GM19351 (cell line): ENCODE data around the gene GSTM1.
"Not testable (repeated sequence)": the region's sequence is repeated elsewhere in the genome, so short reads cannot be mapped to it uniquely, and the experiment has no call there.

Experiments
- ATAC-seq: cut with Tn5 transposase; IDR thresholded peaks from one replicate; pipeline ENCODE4 v1.9.1; 2021; ENCODE audit warnings: mild to moderate bottlenecking, moderate library complexity; ENCODE audit not compliant: unreplicated experiment

Gene GSTM1

GRCh38 chr1:109695138-109695537, 7.5 kb downstream of the GSTM1 start:
- not testable (repeated sequence) for ATAC-seq

- ATAC-seq: no peak
Observed at GRCh38 chr1:109697066-109697465, 9.4 kb downstream of the GSTM1 start.

- ATAC-seq: not testable (repeated sequence)
Observed at GRCh38 chr1:109697861-109698260, 10.2 kb downstream of the GSTM1 start.

GRCh38 chr1:109702940-109703339, 15.3 kb downstream of the GSTM1 start:
- not testable (repeated sequence) for ATAC-seq

GRCh38 chr1:109704173-109704572, 16.6 kb downstream of the GSTM1 start:
- no peak for ATAC-seq

GRCh38 chr1:109705411-109705810, 17.8 kb downstream of the GSTM1 start:
- no peak for ATAC-seq

GRCh38 chr1:109708949-109709348, 21.3 kb downstream of the GSTM1 start:
- ATAC-seq: not testable (repeated sequence)

GRCh38 chr1:109709822-109710221, 22.2 kb downstream of the GSTM1 start:
- not testable (repeated sequence) for ATAC-seq

- ATAC-seq: not testable (repeated sequence)
Observed at GRCh38 chr1:109711593-109712320, 24.1 kb downstream of the GSTM1 start, which contains the start of gene GSTM5. Gene GSTM5 (plus strand): TSS chr1:109712251. CDS start chr1:109712313, 62 bp downstream.

GRCh38 chr1:109712321-109712864, 24.8 kb downstream of the GSTM1 start:
- no peak for ATAC-seq

- ATAC-seq: no peak
Observed at GRCh38 chr1:109713636-109714035, 26.0 kb downstream of the GSTM1 start.

GRCh38 chr1:109714661-109715372, 27.2 kb downstream of the GSTM1 start:
- ATAC-seq: no peak

- ATAC-seq: no peak
Observed at GRCh38 chr1:109716121-109716520, 28.5 kb downstream of the GSTM1 start.

- no peak for ATAC-seq
Observed at GRCh38 chr1:109716570-109717090, 29.0 kb downstream of the GSTM1 start.

- ATAC-seq: no peak
Observed at GRCh38 chr1:109717729-109718128, 30.1 kb downstream of the GSTM1 start.

GRCh38 chr1:109718495-109718894, 30.9 kb downstream of the GSTM1 start:
- no peak for ATAC-seq

GRCh38 chr1:109719337-109719837, 31.8 kb downstream of the GSTM1 start:
- no peak for ATAC-seq

GRCh38 chr1:109721042-109721441, 33.4 kb downstream of the GSTM1 start:
- no peak for ATAC-seq

- no peak for ATAC-seq
Observed at GRCh38 chr1:109721971-109722370, 34.4 kb downstream of the GSTM1 start.

GRCh38 chr1:109722908-109723691, 35.5 kb downstream of the GSTM1 start:
- ATAC-seq: no peak

GRCh38 chr1:109724933-109725332, 37.3 kb downstream of the GSTM1 start:
- no peak for ATAC-seq
